Hematopoietic multipotent progenitor cell treated with erythropoietin and hydrocortisone succinate and interleukin-3 and kit ligand, for 17 days (in vitro differentiated cells): ENCODE measurements around the gene SLC14A1.
"Not testable (repeated sequence)": the region's sequence is repeated elsewhere in the genome, so short reads cannot be mapped to it uniquely, and the experiment has no call there.

Experiments
- DNase-seq: peaks from one replicate; pipeline ENCODE4 v3.0.0-alpha.2; 2015; ENCODE audit warnings: low spot score

The SLC14A1 gene

DNA sequence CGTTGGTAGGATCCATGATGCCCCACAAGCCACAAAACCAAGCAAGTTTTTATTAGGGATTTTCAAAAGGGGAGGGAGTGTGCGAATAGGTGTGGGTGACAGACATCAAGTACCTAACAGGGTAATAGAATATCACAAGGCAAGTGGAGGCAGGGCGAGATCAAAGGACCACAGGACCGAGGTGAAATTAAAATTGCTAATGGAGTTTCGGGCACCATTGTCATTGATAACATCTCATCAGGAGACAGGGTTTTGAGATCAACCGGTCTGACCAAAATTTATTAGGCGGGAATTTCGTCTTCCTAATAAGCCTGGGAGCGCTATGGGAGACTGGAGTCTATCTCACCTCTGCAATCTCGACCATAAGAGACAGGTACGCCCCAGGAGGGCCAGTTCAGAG lies 33.7 kb downstream of the SLC14A1 start:
- not testable (repeated sequence) for DNase-seq

DNA sequence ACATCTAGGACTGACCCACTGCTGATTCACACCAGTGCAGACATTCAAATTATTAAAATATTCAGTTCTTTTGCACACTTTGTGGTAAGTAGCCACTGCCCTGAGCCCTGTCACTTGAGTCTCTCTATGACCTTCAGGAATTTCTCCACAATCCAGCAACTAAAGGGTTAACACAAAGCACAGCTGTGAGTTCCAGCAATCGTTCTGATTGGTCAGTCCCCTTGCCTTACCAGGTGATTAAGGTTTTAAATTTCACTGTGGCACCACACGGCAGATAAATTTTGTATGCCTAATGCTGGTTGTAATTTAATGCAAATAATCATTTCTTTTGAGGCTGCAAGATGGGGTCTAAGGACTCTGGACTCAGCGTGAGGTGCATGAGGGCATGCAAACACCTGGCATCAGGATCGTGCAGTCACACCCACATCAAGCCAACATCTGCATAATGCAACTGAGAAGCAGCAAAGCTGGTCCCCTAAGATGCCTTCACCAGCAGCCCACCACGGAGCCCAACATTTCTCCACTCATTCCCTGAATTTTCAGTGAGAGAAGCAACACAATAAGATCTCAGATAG lies 36.6 kb downstream of the SLC14A1 start:
- no peak for DNase-seq

DNA sequence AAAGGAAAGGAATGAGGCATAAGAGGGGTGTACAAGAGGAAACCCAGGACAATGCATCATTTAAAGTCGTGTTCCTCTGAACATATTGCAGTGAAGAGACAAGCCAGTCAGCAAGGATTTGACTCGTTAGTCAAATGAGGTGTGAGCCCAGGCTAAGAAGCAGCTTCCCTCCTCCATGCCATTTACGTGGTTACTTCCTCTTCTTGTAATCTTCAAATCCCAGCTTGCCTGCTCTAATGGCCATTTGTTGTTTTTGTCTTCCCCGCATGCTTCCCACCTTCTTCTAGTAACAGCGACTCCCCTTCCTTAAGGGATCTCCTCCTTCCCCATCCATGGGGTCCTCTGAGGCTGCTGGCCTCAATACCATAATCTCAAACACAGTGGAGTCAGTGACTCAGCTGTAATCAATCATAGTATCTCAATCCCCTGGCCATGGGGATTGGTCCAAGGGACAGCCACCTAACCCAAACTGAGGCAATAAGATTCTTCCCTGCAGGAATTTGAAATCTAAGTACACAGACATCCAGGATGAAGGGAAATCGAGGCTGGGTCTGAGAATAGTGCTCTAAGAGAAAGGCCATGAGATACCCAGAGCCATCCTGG lies 37.6 kb downstream of the SLC14A1 start:
- DNase-seq: no peak

DNA sequence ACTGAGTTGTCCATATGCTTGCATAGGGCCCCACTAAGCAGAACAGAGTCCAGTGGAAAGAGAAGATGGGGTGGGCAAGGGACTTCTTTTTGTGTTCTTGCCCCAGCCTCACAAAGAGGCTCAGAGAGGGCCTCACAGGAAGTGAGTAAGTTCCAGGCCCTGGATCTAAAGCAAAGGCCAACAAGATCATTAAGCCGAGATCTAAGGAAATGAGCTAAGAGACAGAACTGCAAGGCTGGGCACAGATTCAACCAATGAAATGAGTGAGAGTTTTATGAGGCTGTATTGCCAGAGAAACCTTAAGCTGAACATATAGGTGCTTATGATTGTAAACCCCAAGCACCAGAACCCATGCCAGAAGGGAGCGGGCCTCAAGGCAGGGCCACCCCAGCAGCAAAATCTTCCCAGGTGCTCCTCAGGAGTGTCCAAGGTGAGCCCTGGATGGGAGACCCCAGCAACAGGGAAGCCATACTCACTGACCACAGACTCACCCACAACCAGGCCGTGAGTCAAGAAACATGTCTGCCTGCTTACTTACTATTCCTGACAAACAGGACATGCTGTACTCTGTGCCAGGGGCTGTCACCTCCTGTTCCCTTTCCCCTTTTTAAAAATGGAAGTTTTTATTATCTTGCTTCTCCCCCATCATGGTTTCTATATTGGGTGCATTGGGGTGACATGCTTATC lies 40.2 kb downstream of the SLC14A1 start:
- no peak for DNase-seq

DNA sequence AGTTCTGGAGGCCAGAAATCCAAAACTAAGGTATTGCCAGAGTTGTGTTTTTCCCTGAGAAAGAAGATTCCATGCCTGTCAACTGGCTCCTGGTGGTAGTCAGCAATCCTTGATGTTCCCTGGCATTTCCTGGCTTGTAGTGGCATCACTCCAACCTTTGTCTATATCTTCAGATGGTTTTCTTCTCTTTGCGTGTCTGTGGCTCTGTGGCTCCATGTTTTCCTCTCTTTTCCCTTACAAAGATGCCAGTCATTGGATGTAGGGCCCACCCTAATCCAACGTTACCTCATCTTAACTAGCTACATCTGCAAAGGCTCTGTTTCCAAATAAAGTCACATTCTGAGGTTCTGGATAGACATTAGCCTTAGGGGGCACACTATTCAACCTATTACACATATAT lies 41.8 kb downstream of the SLC14A1 start:
- DNase-seq: no peak

DNA sequence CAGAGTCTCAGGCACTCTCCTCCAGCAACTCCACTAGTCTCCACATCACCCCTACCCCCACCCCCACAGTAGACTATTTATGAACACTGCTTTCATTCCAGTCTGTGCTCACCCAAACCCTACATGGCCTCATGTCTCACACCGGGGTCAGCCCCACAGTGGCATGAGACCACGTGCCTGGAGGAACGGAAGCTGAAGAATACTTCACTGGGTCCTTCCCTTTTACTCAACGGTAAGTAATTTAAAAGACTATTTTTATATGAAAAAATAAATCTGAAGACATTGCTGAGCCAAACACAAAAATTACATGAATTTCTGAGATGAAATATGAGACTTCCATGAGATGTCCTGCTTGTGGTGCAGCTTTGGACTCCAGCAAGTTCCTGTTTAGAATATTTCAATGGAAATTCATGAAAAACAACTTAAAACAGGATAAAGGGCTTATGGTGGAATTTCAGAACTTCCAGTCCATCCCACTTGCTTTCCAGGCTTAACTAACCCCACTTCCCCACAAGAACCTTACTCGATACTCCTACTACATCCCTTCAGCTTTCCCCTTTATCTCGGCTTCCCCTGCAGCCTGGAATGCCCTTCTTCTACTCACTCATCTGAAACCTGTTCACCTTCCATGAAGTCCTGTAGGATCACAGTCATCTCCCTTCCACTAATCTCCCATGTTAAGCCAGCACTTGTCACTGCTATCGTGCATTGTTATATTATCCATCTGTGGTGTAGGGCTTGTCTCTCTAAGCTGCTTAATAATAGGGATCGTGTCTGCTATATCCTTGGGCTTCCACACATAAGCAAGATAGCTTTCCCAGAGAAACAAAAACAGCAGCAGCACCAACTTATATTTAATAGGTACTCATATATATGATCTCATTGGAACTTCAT lies 47.9 kb downstream of the SLC14A1 start:
- DNase-seq: no peak

DNA sequence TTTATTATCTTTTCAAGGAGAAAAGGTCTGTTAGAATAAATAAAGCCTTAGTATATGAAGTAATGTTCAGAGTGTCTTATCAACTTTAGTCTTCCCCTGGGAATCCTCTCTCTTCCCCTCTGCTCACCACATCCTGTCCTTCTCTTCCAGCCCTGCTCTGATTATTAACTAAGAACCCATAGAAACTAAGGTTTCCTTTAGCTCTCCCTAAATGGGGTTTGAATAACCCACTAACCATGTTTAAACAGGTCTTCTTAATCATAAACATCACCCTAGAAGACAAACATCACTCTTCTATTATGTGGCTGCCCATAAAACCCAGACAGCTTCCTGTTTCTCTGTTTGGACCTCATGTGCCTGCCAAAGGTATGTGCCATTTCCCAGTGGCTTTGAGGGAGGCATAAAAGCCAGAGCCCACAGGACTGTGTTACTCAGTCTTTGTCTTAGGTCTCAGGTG lies 50.1 kb downstream of the SLC14A1 start:
- no peak for DNase-seq

DNA sequence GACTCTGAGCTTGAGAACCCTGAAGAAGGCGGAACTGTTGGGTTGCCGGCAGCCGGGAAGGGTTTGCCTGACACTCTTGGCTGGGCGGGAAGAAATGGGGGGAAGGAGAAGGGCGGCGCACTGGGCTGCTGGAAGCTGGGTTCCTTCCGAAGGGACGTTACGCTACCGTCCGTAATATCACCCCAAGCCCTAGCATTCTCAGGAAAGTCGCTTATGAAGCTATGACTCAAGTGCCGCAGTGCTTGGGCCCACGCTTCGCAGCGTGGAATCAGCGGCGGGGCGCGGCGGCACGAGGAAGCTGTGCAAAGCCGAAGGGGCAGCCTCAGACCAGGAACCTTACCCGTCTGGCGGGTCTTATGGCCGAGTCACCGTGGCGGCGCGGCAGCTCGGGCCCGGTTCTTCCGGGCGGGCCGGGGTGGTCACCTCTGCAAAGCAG lies 51.3 kb downstream of the SLC14A1 start:
- no peak for DNase-seq

DNA sequence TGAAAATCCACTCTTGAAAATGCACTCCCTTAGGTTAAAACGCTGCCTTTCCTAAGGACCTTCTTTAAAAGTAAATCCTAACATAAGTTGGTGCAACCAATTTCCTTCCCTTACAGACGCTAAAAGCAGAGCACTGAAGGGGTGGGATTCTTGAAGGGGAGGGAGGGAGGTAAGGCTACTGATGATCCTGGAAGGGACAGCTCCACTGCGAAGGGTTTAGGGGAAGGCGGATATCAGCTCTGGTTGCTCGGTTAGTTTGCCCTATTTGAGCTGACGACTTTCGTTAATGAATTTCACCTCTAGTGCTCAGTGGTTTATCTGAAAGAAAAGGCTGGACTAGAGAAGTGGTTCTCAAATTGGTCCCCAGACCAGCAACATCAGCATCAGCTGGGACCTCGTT lies 51.8 kb downstream of the SLC14A1 start:
- no peak for DNase-seq

DNA sequence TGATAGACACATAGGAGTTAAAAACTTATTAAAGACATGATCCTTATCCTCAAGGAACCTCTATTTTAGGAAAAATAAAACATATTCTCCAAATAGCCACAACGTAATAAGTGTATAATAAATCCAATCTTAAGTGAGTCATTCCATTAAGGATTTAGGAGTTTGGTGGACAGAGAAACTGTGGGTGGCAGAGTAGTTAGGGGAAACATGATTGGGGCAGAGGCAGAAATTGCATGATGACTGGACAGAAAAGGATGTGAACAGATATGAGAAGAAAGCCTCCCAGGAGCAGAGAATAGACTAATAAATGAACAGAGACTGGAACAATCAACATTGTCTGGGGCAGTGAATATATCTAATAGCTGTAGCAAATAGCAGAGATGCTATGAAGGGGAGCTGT lies 53.4 kb downstream of the SLC14A1 start:
- no peak for DNase-seq

DNA sequence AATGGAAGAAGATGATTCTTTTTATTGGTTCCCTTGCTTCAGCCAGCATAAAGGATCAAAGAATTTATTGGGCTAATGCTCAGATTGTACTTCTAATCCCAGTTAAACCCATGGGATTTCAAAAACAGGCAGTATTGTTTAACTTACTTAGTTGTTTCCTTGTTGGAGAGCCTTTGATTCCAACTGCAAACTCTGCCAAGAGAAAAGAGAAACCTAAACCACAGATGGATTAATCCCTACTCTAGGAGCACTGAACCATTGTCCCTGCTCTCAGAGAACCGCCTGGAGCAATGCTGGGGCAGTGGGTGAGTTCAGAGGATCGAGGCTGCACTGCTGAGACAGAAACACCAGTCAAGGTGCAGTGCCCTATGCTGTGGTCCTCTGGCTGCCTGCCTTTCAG lies 56.6 kb downstream of the SLC14A1 start:
- no peak for DNase-seq

DNA sequence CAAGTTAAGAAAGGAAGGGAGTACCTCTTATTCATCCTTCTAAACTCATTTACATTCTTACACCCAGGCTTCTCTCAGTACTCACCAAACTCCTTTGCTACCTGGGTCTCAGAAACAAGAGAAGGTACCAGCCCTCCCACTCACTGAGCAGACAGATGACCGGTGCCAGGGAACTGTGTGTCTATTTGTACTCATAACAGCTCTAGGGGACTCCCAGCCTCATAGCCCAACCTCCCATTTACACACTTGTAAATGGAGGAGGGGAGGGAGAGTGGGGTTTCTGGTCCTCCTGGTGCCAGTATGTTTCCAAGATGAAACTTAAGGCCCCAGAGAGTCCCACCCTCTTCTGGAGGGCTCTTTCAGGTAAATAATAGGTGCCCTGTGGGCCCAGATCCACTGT lies 58.7 kb downstream of the SLC14A1 start:
- no peak for DNase-seq

DNA sequence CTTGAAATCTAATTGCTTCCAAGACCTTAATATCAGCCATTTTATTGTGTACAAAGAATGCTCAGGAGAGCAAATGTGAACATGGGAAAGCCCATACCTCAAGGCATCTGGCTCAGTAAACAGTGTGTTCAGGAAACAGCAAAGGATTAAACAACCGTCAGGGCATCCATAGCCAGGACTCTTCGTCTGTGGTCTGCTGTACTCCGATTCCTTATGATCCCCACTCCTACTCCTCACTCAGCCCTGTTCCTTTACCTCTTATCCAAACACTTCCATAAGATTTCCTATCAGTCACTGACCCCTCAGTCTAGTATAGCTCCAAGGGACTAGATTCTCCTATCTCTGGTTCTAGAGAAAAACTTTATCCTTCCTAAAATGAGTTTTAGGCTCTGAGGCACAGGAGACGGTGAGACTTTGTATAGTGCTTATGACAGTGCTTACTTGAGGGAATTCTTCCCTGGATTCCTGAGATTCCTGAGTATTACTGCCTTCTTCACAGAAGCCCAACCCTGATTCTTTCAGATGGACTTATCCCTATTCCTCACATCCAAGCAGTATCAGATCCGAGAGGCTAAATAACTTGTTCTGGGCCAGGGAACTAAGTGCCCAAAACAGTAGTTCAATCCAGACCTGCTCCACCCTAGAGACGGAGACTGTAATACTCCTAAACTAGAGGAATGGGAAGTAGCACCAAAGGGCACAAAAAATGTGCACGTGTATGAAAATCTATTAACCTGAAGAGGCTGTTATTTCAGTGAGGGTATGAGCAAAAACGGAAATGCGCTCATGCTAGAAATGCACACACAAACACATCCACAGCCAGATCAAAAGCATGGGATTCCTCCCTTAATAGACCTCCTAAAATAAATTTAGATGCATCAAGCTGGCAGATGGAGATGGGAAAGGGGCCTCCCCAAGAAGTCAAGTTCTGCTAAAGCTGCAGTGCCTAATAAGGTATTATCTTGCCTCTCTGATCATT lies 59.4 kb downstream of the SLC14A1 start:
- no peak for DNase-seq

DNA sequence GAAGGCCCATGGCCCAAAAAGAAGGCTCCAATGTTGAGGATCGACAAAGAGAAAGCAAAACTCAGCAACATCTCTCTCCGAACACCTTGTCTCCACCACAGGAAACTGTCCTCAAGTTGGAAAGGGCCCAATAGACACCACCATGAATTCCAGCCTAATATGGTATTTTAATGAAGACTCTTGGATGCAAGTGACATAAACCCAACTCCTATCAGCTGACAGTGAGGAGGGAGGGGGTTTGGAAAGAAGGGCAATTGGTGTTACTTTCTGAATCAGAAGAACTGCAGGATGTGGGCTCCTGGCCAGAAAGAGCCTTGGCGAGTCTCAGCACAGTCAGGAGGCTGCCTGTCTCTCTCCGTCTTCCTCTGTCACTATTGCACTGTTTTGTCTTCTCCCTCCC lies 61.2 kb downstream of the SLC14A1 start:
- DNase-seq: no peak

DNA sequence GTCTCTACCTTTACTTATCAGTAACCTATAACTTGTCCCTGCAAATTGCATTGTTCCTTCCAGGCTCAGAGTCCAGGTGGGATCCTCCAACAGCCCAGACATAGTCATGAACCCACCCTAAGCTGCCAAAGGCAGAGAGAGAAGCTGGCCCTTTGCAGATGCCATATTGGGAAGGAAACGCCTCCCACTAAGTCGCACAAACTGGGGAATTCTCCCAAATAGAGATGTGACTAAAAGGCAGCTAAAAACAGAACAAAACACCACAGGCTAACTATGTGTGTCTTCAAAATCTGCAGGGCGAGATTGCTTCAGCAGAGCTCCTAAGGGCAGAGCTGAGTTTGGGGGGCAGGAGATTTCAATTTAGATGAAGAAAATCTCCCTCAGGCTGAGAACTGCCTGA lies 63.0 kb downstream of the SLC14A1 start:
- no peak for DNase-seq

DNA sequence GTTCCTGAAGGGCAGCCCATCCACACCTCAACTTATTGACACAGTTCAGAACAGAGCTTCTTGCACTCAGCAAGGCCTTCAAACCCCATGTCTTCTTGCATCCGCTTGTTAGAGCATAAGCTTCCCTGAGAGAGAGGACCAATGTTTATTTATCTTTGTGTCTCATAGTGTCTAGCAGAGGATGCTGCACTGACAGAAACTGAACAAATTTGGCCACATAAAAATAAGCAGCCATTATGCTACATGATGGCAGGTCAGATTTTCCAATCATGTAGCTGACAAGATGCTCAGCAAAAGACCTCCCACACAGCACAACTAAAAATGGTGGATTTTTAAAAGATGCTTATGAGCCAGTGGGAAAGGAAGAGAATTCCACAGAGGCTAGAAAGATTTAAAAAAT lies 63.4 kb downstream of the SLC14A1 start:
- no peak for DNase-seq

DNA sequence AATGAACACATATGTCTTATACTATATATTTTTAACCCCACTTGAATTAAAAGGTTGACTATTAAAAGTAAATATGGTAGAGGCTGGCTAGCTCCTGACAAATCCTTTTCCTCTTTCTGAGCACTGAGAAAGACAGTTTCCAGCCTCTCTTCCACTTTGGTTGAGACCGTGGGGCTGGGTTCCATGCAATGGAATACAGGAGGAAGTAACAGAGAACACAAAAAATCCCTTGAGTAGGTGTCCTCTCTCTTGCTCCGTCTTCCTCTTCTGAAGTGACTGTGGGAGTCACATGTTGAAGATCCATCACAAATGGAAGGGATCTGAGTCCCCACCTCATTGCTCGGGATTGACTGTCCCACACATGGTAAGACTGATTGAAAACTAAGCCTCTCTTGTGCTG lies 64.9 kb downstream of the SLC14A1 start:
- no peak for DNase-seq

DNA sequence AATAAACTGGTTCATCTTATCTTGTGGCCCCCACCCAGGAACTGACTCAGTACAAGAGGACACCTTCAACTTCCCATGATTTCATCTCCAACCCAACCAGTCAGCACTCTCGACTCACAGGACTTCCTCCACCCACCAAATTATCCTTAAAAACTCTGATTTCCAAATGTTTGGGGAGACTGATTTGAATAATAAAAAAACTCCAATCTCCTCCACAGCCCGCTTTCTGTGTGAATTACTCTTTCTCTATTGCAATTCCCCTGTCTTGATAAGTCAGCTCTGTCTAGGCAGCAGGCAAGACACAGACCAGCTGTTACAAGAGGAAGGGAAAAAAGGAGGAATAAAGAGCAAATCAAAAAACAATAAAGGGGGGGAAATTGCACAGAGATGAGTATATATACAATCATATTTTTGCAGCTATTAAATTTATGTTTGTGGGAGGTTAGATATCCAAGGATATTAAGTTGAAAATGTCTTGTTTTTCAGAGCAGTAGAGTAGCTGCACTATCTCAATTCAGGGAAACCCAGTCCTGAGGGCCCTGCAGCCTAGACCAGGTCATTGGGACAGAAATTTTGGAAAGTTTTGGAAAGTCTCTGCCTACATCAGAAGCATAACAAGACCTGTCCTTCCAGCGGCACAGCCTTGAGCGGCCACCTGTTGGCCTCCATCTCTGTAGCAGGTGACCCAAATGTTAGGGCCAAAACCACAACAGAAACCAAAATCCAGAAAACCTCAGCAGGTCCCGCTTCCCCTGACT lies 68.7 kb downstream of the SLC14A1 start:
- no peak for DNase-seq

DNA sequence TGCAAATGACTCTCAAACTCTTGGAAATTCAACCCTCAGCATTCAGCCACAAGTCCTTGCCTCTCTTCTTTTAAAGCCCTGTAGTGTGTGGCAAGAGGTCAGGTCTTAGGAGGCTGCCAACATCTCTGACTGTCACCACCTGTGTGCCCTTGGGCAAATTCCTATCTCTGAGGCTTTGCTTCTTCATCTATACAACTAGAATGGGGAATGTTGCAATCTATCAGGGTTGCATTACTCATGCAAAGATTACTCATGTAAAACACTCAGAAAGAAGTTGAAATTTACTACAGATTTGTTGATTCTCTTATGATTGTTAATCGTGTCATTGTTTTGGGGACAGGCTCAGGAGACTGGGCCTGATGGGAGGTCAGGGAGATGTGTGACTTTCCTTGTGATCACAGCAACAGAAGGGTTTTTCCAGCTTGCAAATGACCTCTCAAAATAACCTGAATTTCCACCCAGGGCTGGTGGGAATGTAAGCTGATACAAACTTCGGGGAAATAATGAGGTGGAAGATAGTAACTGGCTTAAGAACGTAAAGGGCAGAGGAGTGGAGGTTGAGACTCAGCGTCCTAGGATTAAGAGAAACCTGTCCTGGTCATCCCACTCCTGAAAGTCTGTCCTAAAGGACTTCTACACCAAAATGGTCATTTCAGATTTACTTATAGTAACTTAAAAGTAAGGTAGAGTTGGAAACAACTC lies 69.4 kb downstream of the SLC14A1 start:
- DNase-seq: no peak

DNA sequence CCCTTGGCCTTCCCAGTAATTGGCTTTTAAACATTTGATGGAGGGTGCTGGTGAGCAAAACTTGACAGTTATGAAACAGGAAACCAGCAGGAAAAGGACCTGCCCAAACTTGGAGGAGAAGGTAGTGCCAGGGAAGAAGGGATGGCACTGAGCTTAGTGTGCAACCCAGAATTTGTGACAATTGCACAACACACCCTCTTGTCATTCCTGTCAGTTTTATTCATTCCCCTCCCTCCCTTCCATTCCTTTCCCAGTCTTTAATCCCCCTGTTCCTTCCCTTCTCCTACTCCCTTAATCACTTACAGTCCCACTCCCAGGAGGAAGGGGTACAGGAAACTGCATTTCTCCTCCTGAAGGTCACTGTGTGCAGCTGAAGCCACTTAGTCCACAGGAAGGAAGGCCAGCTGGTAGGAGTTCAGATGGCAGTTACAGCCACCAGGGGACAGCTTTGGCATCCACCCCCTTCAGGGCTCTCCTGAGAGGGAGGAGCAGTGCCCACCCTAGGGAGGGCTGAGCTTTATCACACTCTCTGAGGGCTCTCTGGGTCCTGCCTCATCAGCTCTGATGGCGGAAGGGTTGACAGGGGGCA lies 77.5 kb downstream of the SLC14A1 start:
- DNase-seq: no peak
